Mucosa of rectum (tissue), 2 donors: ENCODE results near the gene TFRC.
"Not testable (repeated sequence)": the region's sequence is repeated elsewhere in the genome, so short reads cannot be mapped to it uniquely, and the experiment has no call there.

ENCODE experiments used
- H3K27ac ChIP-seq, 2 donors: one replicate each; pipeline ENCODE4 v1.7.0; 2013; ENCODE audit warnings: inconsistent platforms in 2 of 2, low read depth in 2 of 2, low read length in 2 of 2
- H3K27me3 ChIP-seq, 2 donors: one replicate each; pipeline ENCODE4 v1.7.0; 2013; ENCODE audit warnings: low read length in 2 of 2; ENCODE audit not compliant: control insufficient read depth in 2 of 2, insufficient read depth in 2 of 2
- H3K36me3 ChIP-seq, 2 donors: one replicate each; pipeline ENCODE4 v1.7.0; 2013; ENCODE audit warnings: low read length in 2 of 2; ENCODE audit not compliant: control insufficient read depth in 2 of 2, insufficient read depth in 2 of 2
- H3K4me1 ChIP-seq, 2 donors: one replicate each; pipeline ENCODE4 v1.7.0; 2013; ENCODE audit warnings: low read length in 2 of 2, mild to moderate bottlenecking in 1 of 2; ENCODE audit not compliant: control insufficient read depth in 2 of 2, insufficient read depth in 2 of 2
- H3K4me3 ChIP-seq, 2 donors: one replicate each; pipeline ENCODE4 v1.7.0; 2013; ENCODE audit warnings: low read length in 2 of 2
- H3K9ac ChIP-seq, 2 donors: one replicate each; pipeline ENCODE4 v1.7.0; 2013; ENCODE audit warnings: low read length in 2 of 2, low read depth in 1 of 2, mild to moderate bottlenecking in 1 of 2
- H3K9me3 ChIP-seq, 2 donors: one replicate each; pipeline ENCODE4 v1.7.0; 2013; ENCODE audit warnings: low read length in 2 of 2; ENCODE audit not compliant: control insufficient read depth in 2 of 2
- donor health status: healthy.
- donor health status: Normal muscosa, but diverticular disease.

Gene TFRC

DNA sequence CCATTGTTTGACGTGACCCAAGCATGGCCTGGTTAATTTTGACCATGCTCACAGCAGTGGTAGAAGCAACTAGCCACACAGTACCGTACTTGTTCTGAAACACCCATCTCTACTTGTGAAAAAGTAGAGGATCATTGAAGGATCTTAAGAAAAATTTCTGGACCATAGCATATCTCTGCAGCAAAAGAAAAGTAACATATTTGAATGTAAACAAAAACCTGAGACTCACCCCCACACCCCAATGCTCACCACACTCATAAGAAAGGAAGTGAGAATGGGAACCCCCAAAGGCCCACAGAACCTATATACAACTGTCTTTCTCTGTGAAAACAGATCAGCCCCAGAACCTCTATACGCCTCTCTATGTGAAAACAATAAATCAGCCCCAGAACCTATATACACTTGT, 33.8 kb upstream of the TFRC start:
- Histone ChIP-seq H3K9ac (no peak overlapping the region), H3K4me3 (no peak overlapping the region), H3K27me3 (no peaks in the 10 kb centered on the region), H3K4me1 (no peaks in the 10 kb centered on the region), H3K27ac (no peak overlapping the region), H3K36me3 (no peaks in the 10 kb centered on the region), H3K9me3 (no peaks in the 10 kb centered on the region)

- Histone ChIP-seq H3K9me3 (no peaks in the 10 kb centered on the region), H3K27ac (no peak overlapping the region), H3K4me3 (no peak overlapping the region)
Observed at GRCh38 chr3:196111939-196112386, 30.1 kb upstream of the TFRC start.

DNA sequence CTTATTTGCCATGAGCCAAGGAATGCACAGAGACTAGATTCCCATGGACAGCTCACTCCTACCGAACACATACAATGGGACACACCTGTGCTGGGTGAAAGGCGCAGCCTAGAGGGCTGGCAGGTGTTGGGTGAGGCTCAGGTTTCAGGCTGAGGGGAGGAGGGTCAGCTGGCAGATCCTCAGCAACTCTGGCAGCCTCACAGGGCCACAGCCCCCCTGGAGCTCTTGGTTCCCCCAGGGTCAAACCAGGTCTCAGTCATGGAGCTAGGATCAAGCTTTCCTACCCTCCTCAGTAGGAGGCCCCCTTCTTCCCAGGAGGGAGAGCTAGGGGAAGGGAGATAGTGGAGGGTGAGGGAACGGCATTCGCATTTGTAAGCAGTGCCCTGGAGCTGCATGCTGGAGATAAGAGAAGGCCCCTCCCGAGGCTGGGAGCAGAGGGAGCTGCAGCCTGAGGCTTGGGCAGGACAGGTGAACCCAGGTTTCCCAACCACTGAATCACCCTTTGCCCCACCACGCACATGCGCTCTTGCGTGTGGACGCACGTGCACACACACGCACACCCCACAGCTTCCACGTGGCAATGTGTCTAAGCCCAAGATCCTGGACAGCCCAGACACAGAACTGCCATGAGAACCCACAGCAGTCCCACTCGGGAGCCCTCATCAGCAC, 26.3 kb upstream of the TFRC start:
- H3K27me3 ChIP-seq: no peaks in the 10 kb centered on the region
- no peaks in the 10 kb centered on the region for H3K36me3 ChIP-seq
- peak overlapping the region; percentile 3 to 38 for H3K27ac ChIP-seq
- H3K9ac ChIP-seq: no peak overlapping the region
- H3K4me1 ChIP-seq: peaks cover 0 to 7% of the 10 kb centered on the region in 2 donors
- no peak overlapping the region for H3K4me3 ChIP-seq
- no peaks in the 10 kb centered on the region for H3K9me3 ChIP-seq

More at GRCh38 chr3:196111939-196112386, 30.1 kb upstream of the TFRC start:
- H3K4me1 ChIP-seq: peaks cover 0 to 7% of the 10 kb centered on the region in 2 donors
- H3K27me3 ChIP-seq: no peaks in the 10 kb centered on the region
- H3K9ac ChIP-seq: no peak overlapping the region
- no peaks in the 10 kb centered on the region for H3K36me3 ChIP-seq

DNA sequence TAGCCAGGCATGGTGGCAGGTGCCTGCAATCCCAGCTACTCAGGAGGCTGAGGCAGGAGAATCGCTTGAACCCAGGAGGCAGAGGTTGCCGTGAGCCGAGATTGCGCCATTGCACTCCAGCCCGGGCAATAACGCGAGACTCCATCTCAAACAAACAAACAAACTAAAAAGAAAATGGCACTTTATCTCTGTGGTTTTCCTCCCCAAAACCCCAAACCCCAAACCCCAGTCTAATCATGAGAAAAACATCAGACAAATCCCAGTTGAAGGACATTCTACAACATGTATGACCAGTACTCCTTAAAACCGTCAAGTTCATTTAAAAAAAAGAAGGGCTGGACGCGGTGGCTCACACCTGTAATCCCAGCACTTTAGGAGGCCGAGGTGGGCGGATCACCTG, 22.8 kb upstream of the TFRC start:
- H3K27ac ChIP-seq: not testable (repeated sequence)

DNA sequence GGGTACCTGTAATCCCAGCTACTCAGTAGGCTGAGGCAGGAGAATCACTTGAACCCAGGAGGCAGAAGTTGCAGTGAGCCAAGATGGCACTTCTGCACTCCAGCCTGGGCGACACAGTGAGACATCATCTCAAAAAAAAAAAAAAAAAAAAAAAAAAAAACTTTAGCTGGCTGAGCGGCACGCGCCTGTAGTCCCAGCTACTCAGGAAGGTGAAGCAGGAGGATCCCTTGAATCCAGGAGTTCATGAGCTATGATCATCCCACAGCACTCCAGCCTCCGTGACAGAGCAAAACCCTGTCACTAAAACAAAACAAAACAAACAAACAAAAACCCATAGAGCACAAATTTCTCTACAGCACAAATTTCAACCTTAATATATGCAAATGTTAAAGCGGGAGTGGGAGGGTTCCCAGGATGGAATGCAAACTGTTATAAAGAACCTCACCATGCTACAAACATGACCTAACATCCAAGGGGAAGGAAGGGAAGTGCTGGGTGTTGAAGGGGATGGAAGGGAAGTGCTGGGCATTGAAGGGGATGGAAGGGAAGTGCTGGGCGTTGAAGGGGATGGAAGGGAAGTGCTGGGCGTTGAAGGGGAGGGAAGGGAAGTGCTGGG, 16.6 kb upstream of the TFRC start:
- peaks cover 13 to 19% of the 10 kb centered on the region in 2 donors for H3K4me1 ChIP-seq
- not testable (repeated sequence) for H3K9me3 ChIP-seq, H3K4me3 ChIP-seq, H3K9ac ChIP-seq, H3K36me3 ChIP-seq, H3K27me3 ChIP-seq, H3K27ac ChIP-seq

More for the DNA sequence above, 22.8 kb upstream of the TFRC start:
- H3K4me1 ChIP-seq, H3K36me3 ChIP-seq, H3K27me3 ChIP-seq, H3K4me3 ChIP-seq, H3K9ac ChIP-seq, H3K9me3 ChIP-seq: not testable (repeated sequence)

GRCh38 chr3:196097373-196098154, 15.7 kb upstream of the TFRC start:
- H3K27me3 ChIP-seq: no peaks in the 10 kb centered on the region
- H3K4me3 ChIP-seq: no peak overlapping the region
- no peaks in the 10 kb centered on the region for H3K9me3 ChIP-seq
- H3K27ac ChIP-seq: peak overlapping the region; percentile 67 to 81
- peaks cover 13 to 19% of the 10 kb centered on the region in 2 donors for H3K4me1 ChIP-seq
- H3K9ac ChIP-seq: no peak overlapping the region
- no peaks in the 10 kb centered on the region for H3K36me3 ChIP-seq

- peak overlapping the region; percentile 67 to 81 for H3K27ac ChIP-seq
- no peaks in the 10 kb centered on the region for H3K36me3 ChIP-seq
- peaks cover 13 to 19% of the 10 kb centered on the region in 2 donors for H3K4me1 ChIP-seq
- peak overlapping the region in 1 of 2 donors; percentile 16 for H3K4me3 ChIP-seq
- H3K27me3 ChIP-seq: no peaks in the 10 kb centered on the region
- H3K9me3 ChIP-seq: no peaks in the 10 kb centered on the region
- peak overlapping the region in 1 of 2 donors; percentile 43 for H3K9ac ChIP-seq
Observed at GRCh38 chr3:196096382-196096953, 14.6 kb upstream of the TFRC start.

DNA sequence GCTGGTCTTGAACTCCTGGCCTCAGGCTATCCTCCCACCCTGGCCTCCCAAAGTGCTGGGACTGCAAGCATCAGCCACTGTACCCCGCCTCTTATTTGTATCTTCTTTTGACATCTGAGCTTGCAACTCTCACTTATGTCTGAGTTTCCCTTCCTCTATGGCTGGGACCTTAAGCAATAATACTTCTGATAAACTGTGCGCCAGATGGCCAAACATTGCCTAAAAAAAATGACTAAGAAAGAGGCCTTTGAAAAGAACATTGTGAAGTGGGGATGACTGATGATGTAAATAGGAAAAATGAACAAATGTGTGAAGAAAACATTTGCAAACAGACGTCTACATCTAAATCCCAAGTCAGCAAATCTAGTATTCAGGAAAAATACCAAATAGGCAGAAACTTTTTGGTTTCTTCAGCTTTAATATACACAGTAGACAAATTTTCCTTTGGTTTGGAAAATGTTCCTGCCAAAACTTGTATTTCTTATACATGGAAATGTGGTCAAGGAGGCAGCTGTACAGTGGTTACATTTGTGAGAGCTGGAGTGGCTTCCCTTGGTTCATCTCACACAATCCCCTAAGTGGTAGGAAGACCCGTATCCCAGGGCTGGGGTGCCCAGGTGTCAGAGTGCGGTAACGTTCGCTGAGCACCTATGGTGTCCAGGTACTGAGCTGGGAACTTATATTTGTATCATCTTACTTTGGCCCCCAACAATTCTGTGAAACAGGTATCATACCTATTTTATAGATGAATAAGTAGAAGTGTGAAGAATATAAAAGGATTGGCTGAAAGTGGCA, 11.6 kb upstream of the TFRC start:
- Histone ChIP-seq H3K36me3 (no peaks in the 10 kb centered on the region), H3K4me1 (peaks cover 13 to 19% of the 10 kb centered on the region in 2 donors), H3K4me3 (no peak overlapping the region), H3K9ac (no peak overlapping the region), H3K27ac (peak overlapping the region in 1 of 2 donors; percentile 16), H3K27me3 (no peaks in the 10 kb centered on the region), H3K9me3 (no peaks in the 10 kb centered on the region)

DNA sequence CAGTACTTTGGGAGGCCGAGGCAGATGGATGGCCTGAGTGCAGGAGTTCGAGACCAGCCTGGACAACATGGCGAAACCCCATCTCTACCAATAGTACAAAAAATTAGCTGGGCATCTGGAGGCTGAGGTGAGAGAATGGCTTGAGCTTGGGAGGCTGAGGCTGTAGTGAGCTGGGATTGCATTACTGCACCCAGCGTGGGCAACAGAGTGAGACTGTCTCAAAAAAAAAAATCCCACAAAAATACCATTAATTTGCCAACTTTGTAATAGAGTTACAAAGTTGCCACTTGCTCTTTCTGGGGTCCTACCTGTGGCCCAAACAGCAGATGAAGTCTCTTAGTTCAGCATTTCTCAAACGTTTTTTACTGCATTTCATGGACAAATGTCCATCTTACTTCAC, 6.0 kb upstream of the TFRC start:
- H3K4me1 ChIP-seq: peaks cover under 1 to 1% of the 10 kb centered on the region in 2 donors
- no peak overlapping the region for H3K4me3 ChIP-seq
- H3K9me3 ChIP-seq: no peaks in the 10 kb centered on the region
- H3K9ac ChIP-seq: no peak overlapping the region
- H3K36me3 ChIP-seq: no peaks in the 10 kb centered on the region
- H3K27ac ChIP-seq: no peak overlapping the region
- H3K27me3 ChIP-seq: no peaks in the 10 kb centered on the region
